SK-N-SH treated with all-trans-retinoic acid at 6 μM for 48 hours (cell line): ENCODE data around the gene DGKI.

Source experiments
- ZNF70 ChIP-seq: fragments of 450-650 bp; formaldehyde crosslinking; IDR thresholded peaks from 2 replicates; pipeline ENCODE4 v1.5.0; 2020; ENCODE audit warnings: mild to moderate bottlenecking, moderate library complexity
- TF ChIP-seq, protein P1 (sequence below): fragments of 250-450 bp; sonication (Bioruptor Pico); IDR thresholded peaks from 2 replicates; pipeline ENCODE4 v1.8.0; 2021; ENCODE audit warnings: low read depth, mild to moderate bottlenecking, moderate library complexity, borderline replicate concordance

- TF ChIP-seq, protein P1, sequence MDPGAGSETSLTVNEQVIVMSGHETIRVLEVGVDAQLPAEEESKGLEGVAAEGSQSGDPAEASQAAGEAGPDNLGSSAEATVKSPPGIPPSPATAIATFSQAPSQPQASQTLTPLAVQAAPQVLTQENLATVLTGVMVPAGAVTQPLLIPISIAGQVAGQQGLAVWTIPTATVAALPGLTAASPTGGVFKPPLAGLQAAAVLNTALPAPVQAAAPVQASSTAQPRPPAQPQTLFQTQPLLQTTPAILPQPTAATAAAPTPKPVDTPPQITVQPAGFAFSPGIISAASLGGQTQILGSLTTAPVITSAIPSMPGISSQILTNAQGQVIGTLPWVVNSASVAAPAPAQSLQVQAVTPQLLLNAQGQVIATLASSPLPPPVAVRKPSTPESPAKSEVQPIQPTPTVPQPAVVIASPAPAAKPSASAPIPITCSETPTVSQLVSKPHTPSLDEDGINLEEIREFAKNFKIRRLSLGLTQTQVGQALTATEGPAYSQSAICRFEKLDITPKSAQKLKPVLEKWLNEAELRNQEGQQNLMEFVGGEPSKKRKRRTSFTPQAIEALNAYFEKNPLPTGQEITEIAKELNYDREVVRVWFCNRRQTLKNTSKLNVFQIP: no peak
- TF ChIP-seq ZNF70: no peak
Measured at GRCh38 chr7:137670222-137671064, 176.3 kb downstream of the DGKI start.
